ENCODE results near the gene TRAK1. TPM values are rescaled to one million over a fixed set of nuclear protein-coding genes. Genes with fewer than 3 reads are reported as not detected.
A peak's percentile ranks its signal among the peaks of the same experiment; 100 is the strongest.

Gene TRAK1
- total and polyA plus RNA-seq, 7 donors: 17.6 to 42.7 (median 31.8) TPM

DNA sequence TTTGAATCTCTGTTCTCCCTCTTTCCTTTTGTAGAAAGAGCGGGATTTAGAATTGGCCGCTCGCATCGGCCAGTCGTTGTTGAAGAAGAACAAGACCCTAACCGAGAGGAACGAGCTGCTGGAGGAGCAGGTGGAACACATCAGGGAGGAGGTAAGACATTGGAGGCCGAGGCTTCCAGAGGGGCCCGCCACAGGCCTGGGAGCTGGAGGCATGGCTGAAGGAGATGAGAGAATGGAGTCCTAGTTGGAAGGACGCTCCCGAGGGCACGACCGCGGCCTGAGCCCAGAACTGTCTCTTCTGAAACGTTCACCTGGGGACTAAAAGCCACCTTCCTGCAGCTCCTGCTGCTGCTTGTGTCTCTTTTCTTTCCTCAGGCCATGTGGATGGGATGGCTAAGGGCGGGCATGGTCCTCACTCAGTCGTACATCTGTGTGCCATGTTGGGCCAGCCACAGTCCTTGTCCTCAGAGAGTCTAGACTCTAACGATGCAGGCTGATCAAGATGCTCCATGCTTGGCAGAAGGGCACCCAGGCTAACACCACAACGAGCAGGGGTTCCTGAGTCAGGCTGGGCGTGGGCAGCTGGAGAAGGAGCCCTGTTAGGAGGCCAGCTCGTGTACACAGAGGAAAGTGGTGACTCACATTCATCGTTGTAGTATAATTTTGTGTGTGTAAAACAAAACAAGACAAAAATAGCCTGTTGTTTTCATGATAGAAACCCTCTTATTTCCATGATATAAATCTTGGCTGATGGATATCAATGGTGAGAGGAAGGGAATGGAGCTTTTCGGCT lies 93.7 kb downstream of the TRAK1 start:
- intact Hi-C loops (cut with DNase I): loop anchor here (5.0 kb wide), 1 partner anchor 83 kb away; no protein-coding TSS in a partner anchor
- H3K4me1 ChIP-seq: peaks cover 0 to 6% (median 3%) of the 10 kb centered on the region in 4 donors
- no peaks in the 10 kb centered on the region for H3K9me3 ChIP-seq
- H3K27ac ChIP-seq: no peak overlapping the region
- H3K36me3 ChIP-seq: peaks cover 0 to 21% (median 5%) of the 10 kb centered on the region in 4 donors
- no peaks in the 10 kb centered on the region for H3K27me3 ChIP-seq
- peak; percentile 63 for DNase-seq
- no peak overlapping the region for H3K4me3 ChIP-seq
- 89 to 90% methylated on average over 23 of the region's 23 CpGs for WGBS, 2 donors
- TF ChIP-seq POLR2A (IDR thresholded peaks at IDR 0.05) (no peak), POLR2AphosphoS5 (IDR thresholded peaks at IDR 0.05) (no peak), EP300 (IDR thresholded peaks at IDR 0.05) (no peak)
- TF ChIP-seq, protein P1, sequence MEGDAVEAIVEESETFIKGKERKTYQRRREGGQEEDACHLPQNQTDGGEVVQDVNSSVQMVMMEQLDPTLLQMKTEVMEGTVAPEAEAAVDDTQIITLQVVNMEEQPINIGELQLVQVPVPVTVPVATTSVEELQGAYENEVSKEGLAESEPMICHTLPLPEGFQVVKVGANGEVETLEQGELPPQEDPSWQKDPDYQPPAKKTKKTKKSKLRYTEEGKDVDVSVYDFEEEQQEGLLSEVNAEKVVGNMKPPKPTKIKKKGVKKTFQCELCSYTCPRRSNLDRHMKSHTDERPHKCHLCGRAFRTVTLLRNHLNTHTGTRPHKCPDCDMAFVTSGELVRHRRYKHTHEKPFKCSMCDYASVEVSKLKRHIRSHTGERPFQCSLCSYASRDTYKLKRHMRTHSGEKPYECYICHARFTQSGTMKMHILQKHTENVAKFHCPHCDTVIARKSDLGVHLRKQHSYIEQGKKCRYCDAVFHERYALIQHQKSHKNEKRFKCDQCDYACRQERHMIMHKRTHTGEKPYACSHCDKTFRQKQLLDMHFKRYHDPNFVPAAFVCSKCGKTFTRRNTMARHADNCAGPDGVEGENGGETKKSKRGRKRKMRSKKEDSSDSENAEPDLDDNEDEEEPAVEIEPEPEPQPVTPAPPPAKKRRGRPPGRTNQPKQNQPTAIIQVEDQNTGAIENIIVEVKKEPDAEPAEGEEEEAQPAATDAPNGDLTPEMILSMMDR (IDR thresholded peaks at IDR 0.05): no peak

DNA sequence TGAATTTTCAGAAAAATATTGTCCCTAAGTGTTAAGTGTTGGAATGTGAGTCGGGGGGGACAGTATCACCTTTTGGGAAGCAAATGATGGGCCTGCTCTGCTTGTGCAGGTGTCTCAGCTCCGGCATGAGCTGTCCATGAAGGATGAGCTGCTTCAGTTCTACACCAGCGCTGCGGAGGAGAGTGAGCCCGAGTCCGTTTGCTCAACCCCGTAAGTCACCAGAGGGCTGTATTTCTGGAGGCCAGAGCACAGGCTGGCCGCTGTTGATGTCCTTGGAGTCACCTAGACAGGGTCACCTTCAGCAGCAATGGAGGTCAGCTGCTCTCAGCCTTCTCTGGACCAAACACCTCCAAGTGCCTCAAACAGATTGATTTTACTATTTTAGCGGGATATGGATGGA lies 96.8 kb downstream of the TRAK1 start:
- Histone ChIP-seq H3K4me1 (peaks cover 0 to 20% (median 9%) of the 10 kb centered on the region in 4 donors), H3K9me3 (no peaks in the 10 kb centered on the region), H3K36me3 (peaks cover 0 to 22% (median 5%) of the 10 kb centered on the region in 4 donors), H3K4me3 (no peak overlapping the region), H3K27ac (no peak overlapping the region), H3K27me3 (no peaks in the 10 kb centered on the region)
- 96 to 97% methylated on average over 9 of the region's 9 CpGs for WGBS, 2 donors
- peak; percentile 39 for DNase-seq
- TF ChIP-seq POLR2AphosphoS5 (IDR thresholded peaks at IDR 0.05) (no peak), EP300 (IDR thresholded peaks at IDR 0.05) (no peak), POLR2A (IDR thresholded peaks at IDR 0.05) (no peak)
- TF ChIP-seq, protein P1 (IDR thresholded peaks at IDR 0.05): no peak
- intact Hi-C loops (cut with DNase I): loop anchor here (5.0 kb wide), 1 partner anchor 86 kb away; no protein-coding TSS in a partner anchor

DNA sequence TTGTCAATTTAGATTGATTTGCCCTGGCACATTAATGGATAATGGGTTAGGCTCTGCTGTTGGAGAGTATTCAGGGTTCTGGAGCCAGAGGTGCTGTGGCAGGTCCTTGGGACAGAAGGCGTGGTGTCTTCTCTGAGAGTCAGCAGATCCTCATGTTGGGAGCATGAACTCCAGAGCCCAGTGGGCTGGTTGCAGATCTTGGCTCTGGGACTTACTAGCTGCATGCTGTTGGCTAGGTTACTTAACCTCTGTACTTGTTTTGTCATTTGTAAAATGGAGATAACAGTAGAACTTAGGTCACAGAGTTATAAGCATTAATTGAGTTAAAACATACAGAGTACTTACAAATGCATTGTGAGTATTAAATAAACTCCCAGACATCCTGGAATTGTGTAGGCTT lies 97.2 kb downstream of the TRAK1 start:
- Histone ChIP-seq H3K4me1 (peaks cover 0 to 20% (median 9%) of the 10 kb centered on the region in 4 donors), H3K9me3 (no peaks in the 10 kb centered on the region), H3K36me3 (peaks cover 0 to 26% (median 5%) of the 10 kb centered on the region in 4 donors), H3K4me3 (no peak overlapping the region), H3K27me3 (no peaks in the 10 kb centered on the region), H3K27ac (no peak overlapping the region)
- DNase-seq: peak; percentile 29
- intact Hi-C loops (cut with DNase I): loop anchor here (5.0 kb wide), 1 partner anchor 86 kb away; no protein-coding TSS in a partner anchor
- WGBS, 2 donors: 96 to 97% methylated on average over 1 of the region's 1 CpG
- TF ChIP-seq POLR2A (IDR thresholded peaks at IDR 0.05) (no peak), POLR2AphosphoS5 (IDR thresholded peaks at IDR 0.05) (no peak), EP300 (IDR thresholded peaks at IDR 0.05) (no peak)
- TF ChIP-seq, protein P1 (IDR thresholded peaks at IDR 0.05): no peak

DNA sequence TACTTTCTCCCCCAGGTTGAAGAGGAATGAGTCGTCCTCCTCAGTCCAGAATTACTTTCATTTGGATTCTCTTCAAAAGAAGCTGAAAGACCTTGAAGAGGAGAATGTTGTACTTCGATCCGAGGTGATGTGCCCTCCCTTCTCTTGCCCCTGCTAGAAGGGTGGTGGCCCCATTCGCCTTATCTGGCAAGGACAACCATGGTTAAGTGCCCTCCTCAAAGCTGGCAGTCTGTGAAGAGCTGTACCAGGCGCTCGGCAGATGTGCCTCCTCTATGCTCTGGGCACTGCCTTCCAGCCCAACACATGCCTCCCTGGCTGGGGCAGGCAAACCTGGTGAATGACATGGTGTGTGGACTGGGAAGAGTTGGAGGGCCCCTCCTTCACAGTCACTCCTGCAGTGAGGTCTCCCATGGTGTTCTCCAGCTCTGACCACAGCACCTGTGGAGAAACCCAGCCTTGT lies 97.9 kb downstream of the TRAK1 start:
- no peak overlapping the region for H3K4me3 ChIP-seq
- DNase-seq: peak; percentile 38
- WGBS, 2 donors: 37 to 70% methylated on average over 6 of the region's 6 CpGs
- H3K27me3 ChIP-seq: no peaks in the 10 kb centered on the region
- no peaks in the 10 kb centered on the region for H3K9me3 ChIP-seq
- TF ChIP-seq POLR2AphosphoS5 (IDR thresholded peaks at IDR 0.05) (no peak), POLR2A (IDR thresholded peaks at IDR 0.05) (no peak), EP300 (IDR thresholded peaks at IDR 0.05) (no peak)
- TF ChIP-seq, protein P1 (IDR thresholded peaks at IDR 0.05): no peak
- intact Hi-C loops (cut with DNase I): loop anchor here (5.0 kb wide), 1 partner anchor 87 kb away; no protein-coding TSS in a partner anchor
- H3K36me3 ChIP-seq: peaks cover 0 to 33% (median 6%) of the 10 kb centered on the region in 4 donors
- H3K4me1 ChIP-seq: peaks cover 0 to 20% (median 9%) of the 10 kb centered on the region in 4 donors
- H3K27ac ChIP-seq: no peak overlapping the region
